Measurements from ENCODE around the gene GPR137B.

The GPR137B gene

GRCh38 chr1:236253119-236253518 lies 110.8 kb downstream of the GPR137B start:
- H3K4me3 ChIP-seq (ENCODE audit: low read depth, low read length) = no peak overlapping the region
- no peak for DNase-seq
- no peaks in the 10 kb centered on the region for H3K4me1 ChIP-seq
- no peaks in the 10 kb centered on the region for H3K36me3 ChIP-seq
- no peaks in the 10 kb centered on the region for H3K27me3 ChIP-seq
- TF ChIP-seq CTCF (IDR thresholded peaks at IDR 0.05; ENCODE audit: low read depth, low read length) = no peak
- H3K9me3 ChIP-seq = no peaks in the 10 kb centered on the region

- H3K4me1 ChIP-seq = no peaks in the 10 kb centered on the region
- DNase-seq = no peak
- H3K36me3 ChIP-seq = no peaks in the 10 kb centered on the region
- no peak overlapping the region for H3K4me3 ChIP-seq (ENCODE audit: low read depth, low read length)
- no peak for TF ChIP-seq CTCF (IDR thresholded peaks at IDR 0.05; ENCODE audit: low read depth, low read length)
- H3K27me3 ChIP-seq = no peaks in the 10 kb centered on the region
- no peaks in the 10 kb centered on the region for H3K9me3 ChIP-seq
These were observed 111.7 kb downstream of the GPR137B start for GRCh38 chr1:236253918-236254637.

- no peak for TF ChIP-seq CTCF (IDR thresholded peaks at IDR 0.05; ENCODE audit: low read depth, low read length)
- H3K4me1 ChIP-seq = no peaks in the 10 kb centered on the region
- no peaks in the 10 kb centered on the region for H3K36me3 ChIP-seq
- DNase-seq = no peak
- H3K4me3 ChIP-seq (ENCODE audit: low read depth, low read length) = no peak overlapping the region
- no peaks in the 10 kb centered on the region for H3K9me3 ChIP-seq
- H3K27me3 ChIP-seq = no peaks in the 10 kb centered on the region
These were observed 114.9 kb downstream of the GPR137B start for GRCh38 chr1:236257216-236257615.

- H3K4me1 ChIP-seq = no peaks in the 10 kb centered on the region
- TF ChIP-seq CTCF (IDR thresholded peaks at IDR 0.05; ENCODE audit: low read depth, low read length) = no peak
- no peaks in the 10 kb centered on the region for H3K9me3 ChIP-seq
- H3K36me3 ChIP-seq = no peaks in the 10 kb centered on the region
- no peak for DNase-seq
- H3K27me3 ChIP-seq = no peaks in the 10 kb centered on the region
- H3K4me3 ChIP-seq (ENCODE audit: low read depth, low read length) = no peak overlapping the region
These were observed 115.8 kb downstream of the GPR137B start for GRCh38 chr1:236258114-236258622.

All from BE2C (cell line).